Measurements from ENCODE around the gene ZC3H11A.

ZC3H11A gene

GRCh38 chr1:203799157-203799556 lies 3.7 kb downstream of the ZC3H11A start:
- no peak overlapping the region for H3K4me3 ChIP-seq (ENCODE audit: low read depth, low read length)
- no peak for TF ChIP-seq CTCF (IDR thresholded peaks at IDR 0.05; ENCODE audit: borderline replicate concordance, insufficient read depth, low read depth, low read length)

- TF ChIP-seq CTCF (IDR thresholded peaks at IDR 0.05; ENCODE audit: borderline replicate concordance, insufficient read depth, low read depth, low read length): no peak
- no peak overlapping the region for H3K4me3 ChIP-seq (ENCODE audit: low read depth, low read length)
These were observed 4.5 kb downstream of the ZC3H11A start for GRCh38 chr1:203799971-203800370.

DNA sequence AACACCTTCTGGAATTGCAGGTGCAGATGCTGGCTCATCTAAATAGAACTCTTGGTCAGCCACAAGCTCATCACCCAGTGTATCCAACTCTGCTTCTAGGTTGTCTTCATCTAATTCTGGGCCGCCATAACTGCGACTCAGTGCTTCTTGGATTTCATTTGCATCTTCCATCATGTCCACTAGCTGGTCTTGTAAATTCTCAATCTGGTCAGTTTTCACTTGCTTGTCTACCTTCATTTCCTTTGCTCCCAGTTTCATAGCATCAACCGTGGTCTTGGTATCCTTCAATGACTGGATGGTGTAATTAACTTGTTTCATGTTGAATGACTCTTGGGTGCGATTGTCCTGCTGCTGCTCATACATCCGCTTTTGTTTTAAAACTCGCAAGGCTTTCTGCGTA lies 10.3 kb downstream of the ZC3H11A start:
- no peak for TF ChIP-seq CTCF (IDR thresholded peaks at IDR 0.05; ENCODE audit: borderline replicate concordance, insufficient read depth, low read depth, low read length)
- H3K4me3 ChIP-seq (ENCODE audit: low read depth, low read length): no peak overlapping the region

GRCh38 chr1:203807196-203807595 lies 11.8 kb downstream of the ZC3H11A start:
- no peak for TF ChIP-seq CTCF (IDR thresholded peaks at IDR 0.05; ENCODE audit: borderline replicate concordance, insufficient read depth, low read depth, low read length)
- no peak overlapping the region for H3K4me3 ChIP-seq (ENCODE audit: low read depth, low read length)

DNA sequence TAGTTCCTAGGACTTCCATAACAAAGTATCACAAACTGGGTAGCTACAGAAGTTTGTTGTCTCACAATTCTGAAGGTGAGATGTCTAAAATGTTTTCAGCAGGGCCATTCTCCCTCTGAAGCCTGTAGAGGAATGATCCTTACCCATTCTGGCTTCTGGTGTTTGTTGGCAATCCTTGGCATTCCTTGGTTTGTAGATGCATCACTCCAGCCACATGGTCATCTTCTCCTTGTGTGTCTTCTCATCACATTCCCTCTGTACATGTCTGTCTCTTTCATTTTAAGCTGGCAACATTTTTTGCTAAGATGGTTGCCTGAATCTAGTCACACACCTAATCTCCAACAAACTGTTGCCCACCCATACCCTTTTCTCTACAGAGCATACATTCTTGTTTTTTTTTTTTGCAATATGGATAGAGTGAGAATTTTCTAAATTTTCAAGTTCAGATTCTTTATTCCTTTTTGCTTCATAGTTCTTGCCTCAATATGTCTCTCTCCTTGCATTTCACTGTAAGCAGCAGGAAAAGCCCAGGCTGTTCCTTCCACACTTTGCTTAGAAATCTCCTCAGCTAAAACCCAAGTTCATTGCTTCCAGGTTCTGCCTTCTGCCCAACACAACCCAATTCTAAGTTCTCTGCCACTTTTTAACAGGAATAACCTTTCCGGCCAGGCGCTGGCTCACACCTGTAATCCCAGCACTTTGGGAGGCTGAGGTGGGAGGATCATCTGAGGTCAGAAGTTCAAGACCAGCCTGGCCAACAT lies 18.3 kb downstream of the ZC3H11A start:
- TF ChIP-seq CTCF (IDR thresholded peaks at IDR 0.05; ENCODE audit: borderline replicate concordance, insufficient read depth, low read depth, low read length): no peak
- H3K4me3 ChIP-seq (ENCODE audit: low read depth, low read length): no peak overlapping the region

DNA sequence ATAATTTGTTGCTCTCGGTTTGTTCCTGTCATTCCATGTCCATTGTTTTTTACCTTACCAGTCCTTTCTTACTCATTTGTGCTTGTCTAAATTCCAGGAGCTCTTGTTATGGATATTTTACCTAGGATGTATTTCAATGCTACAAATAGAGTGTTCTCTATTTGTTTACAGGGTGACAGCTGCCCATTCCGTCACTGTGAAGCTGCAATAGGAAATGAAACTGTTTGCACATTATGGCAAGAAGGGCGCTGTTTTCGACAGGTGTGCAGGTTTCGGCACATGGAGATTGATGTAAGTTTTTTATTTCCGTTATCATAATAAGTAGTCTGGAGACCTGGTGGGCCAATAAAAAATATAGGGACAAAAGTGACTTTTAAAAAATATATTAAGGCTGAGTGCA lies 23.0 kb downstream of the ZC3H11A start:
- no peak overlapping the region for H3K4me3 ChIP-seq (ENCODE audit: low read depth, low read length)
- TF ChIP-seq CTCF (IDR thresholded peaks at IDR 0.05; ENCODE audit: borderline replicate concordance, insufficient read depth, low read depth, low read length): no peak

DNA sequence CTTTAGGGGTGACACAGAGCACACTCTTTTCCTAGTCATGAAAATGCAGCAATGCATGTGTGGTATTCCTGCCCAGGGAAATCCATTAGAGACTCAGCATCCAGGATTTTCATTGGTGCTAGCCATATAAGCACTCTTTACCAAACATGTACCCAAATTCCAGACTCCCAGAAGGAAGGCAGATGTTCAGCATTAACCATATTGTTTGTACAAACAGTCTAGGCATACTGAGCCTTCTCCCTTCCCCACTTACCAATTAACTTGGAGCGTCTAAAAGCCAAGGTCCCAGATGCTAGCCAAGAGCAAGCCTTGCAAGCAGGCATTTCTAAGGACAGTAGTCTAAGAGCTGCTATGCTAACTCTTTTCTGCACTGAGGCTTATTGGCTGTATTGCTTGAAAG lies 27.9 kb downstream of the ZC3H11A start:
- no peak for TF ChIP-seq CTCF (IDR thresholded peaks at IDR 0.05; ENCODE audit: borderline replicate concordance, insufficient read depth, low read depth, low read length)
- H3K4me3 ChIP-seq (ENCODE audit: low read depth, low read length): no peak overlapping the region
